ENCODE measurements around the gene NKX1-1.

DNA sequence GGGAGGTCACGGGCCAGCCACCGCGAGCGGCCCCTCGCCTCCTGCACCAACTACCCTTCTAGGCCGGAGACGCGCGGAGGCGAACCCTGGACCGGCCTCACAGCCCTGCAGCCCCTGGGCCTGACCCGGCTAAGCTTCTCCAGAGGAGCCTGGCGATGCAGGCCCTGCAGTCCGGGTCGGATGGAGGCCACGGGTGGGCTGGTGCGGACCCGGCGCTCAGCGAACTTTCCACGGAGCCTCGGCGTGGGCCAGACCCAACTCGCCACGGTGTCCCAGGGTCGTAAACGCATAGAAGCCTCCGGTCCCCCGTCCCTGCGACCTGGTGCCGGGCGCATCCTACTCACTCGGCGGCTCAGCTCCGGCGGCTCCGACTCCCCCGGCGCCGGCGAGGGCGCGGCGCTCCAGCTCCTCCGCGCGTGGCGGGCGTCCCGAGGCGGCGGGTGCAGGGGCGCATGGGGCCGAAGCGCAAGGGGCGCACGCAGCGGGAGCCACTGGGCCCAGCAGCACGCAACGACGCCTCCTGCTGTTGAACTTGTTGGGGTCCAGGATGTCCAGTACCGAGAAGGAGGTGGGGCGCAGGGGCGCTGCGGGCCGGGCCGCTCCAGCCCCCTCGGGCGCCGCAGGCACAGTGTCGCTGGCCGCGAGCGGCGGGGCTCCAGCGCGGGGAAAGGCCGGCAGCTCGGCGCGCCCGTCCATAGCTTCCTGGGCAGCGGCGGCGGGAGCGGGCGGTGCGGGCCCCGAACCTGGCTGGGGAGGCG, 427 bp downstream of the NKX1-1 start:
- TF ChIP-seq CTCF (IDR thresholded peaks at IDR 0.05; ENCODE audit: poor library complexity, severe bottlenecking) (no peak), EP300 (conservative IDR thresholded peaks at IDR 0.05; ENCODE audit: poor library complexity, severe bottlenecking) (no peak), POLR2AphosphoS5 (IDR thresholded peaks at IDR 0.05) (no peak)

Data from neural cell (in vitro differentiated cells).